IMR-90 (cell line): ENCODE measurements around the gene CFAP61. TPM values are rescaled to one million over a fixed set of nuclear protein-coding genes. Genes with fewer than 3 reads are reported as not detected.

Experiments used
- ATAC-seq: fragments of 200-7000 bp; cut with Tn5 transposase; 2 replicates; pipeline ENCODE4 v1.9.1; 2020; ENCODE audit warnings: low read depth, mild to moderate bottlenecking, moderate library complexity
- BruUV-seq: library from RNA; stranded (reverse); fragments of 400-500 nt; replicated peaks from 2 replicates; lab custom pipeline; 2021; lab: Mats Ljungman, UMichigan
- CTCF ChIA-PET: fragments of 300-600 bp; formaldehyde crosslinking; extraction: SDS; loops from one replicate; lab custom pipeline; 2021; ENCODE audit warnings: antibody characterized with exemption; lab: Yijun Ruan, JAX
- POLR2A ChIA-PET: fragments of 300-600 bp; sonication (Branson Sonifier 250); formaldehyde crosslinking; loops from one replicate; lab custom pipeline; 2022; ENCODE audit warnings: antibody characterized with exemption; ENCODE audit not compliant: unreplicated experiment; lab: Charles Lee
- DNase-seq: peaks from one replicate; pipeline ENCODE4 v3.0.0; 2013
- H2AFZ ChIP-seq: replicated peaks from 2 replicates; pipeline ENCODE3; 2013; ENCODE audit warnings: low read length, mild to moderate bottlenecking; ENCODE audit not compliant: poor library complexity
- H2AK5ac ChIP-seq: 2 replicates; pipeline ENCODE4 v1.6.1; 2013; ENCODE audit warnings: low read depth, low read length, inconsistent platforms
- H2AK9ac ChIP-seq: replicated peaks from 2 replicates; pipeline ENCODE3; 2013; ENCODE audit warnings: mild to moderate bottlenecking, low read depth, low read length, moderate library complexity; ENCODE audit not compliant: poor library complexity
- H2BK120ac ChIP-seq: 2 replicates; pipeline ENCODE4 v1.6.1; 2013; ENCODE audit warnings: low read depth, low read length, inconsistent platforms
- H2BK15ac ChIP-seq: 3 replicates; pipeline ENCODE4 v1.6.1; 2013; ENCODE audit warnings: low read depth, low read length, inconsistent platforms
- H2BK20ac ChIP-seq: 2 replicates; pipeline ENCODE4 v1.6.1; 2013; ENCODE audit warnings: low read depth, mild to moderate bottlenecking, inconsistent platforms, low read length, moderate library complexity
- H2BK5ac ChIP-seq: 2 replicates; pipeline ENCODE4 v1.6.1; 2013; ENCODE audit warnings: mild to moderate bottlenecking, low read depth, low read length, inconsistent platforms; ENCODE audit not compliant: poor library complexity, severe bottlenecking
- H3K14ac ChIP-seq: replicated peaks from 2 replicates; pipeline ENCODE4 v1.6.1; 2013; ENCODE audit warnings: low read depth, low read length, inconsistent platforms
- H3K18ac ChIP-seq: 2 replicates; pipeline ENCODE4 v1.6.1; 2013; ENCODE audit warnings: low read depth, low read length, control low read depth
- H3K23ac ChIP-seq: 2 replicates; pipeline ENCODE4 v1.6.1; 2013; ENCODE audit warnings: low read depth, low read length, inconsistent platforms
- H3K27ac ChIP-seq: 2 replicates; pipeline ENCODE4 v1.5.1; 2013; ENCODE audit warnings: mild to moderate bottlenecking, control low read depth, low read length; ENCODE audit not compliant: insufficient read depth
- H3K27me3 ChIP-seq: 2 replicates; pipeline ENCODE4 v1.6.1; 2013; ENCODE audit warnings: low read length; ENCODE audit not compliant: control insufficient read depth, insufficient read depth
- H3K36me3 ChIP-seq: 2 replicates; pipeline ENCODE4 v1.6.1; 2013; ENCODE audit warnings: low read length, mixed read lengths; ENCODE audit not compliant: control insufficient read depth, insufficient read depth
- H3K4ac ChIP-seq: 2 replicates; pipeline ENCODE4 v1.6.1; 2013; ENCODE audit warnings: low read depth, low read length, inconsistent platforms
- H3K4me1 ChIP-seq: 2 replicates; pipeline ENCODE4 v1.6.1; 2013; ENCODE audit warnings: low read length, mixed read lengths; ENCODE audit not compliant: control insufficient read depth, insufficient read depth
- H3K4me2 ChIP-seq: 2 replicates; pipeline ENCODE4 v1.6.1; 2013; ENCODE audit warnings: low read depth, mild to moderate bottlenecking, control low read depth, low read length, moderate library complexity
- H3K4me3 ChIP-seq: 2 replicates; pipeline ENCODE4 v1.5.1; 2013; ENCODE audit warnings: low read depth, mild to moderate bottlenecking, control low read depth, low read length, moderate library complexity; ENCODE audit not compliant: insufficient read depth
- H3K56ac ChIP-seq: 2 replicates; pipeline ENCODE4 v1.6.1; 2013; ENCODE audit warnings: low read length, inconsistent platforms; ENCODE audit not compliant: insufficient read depth; ENCODE audit errors: extremely low read depth
- H3K79me1 ChIP-seq, 2 experiments: 2 replicates each; pipeline ENCODE4 v1.6.1; 2013; ENCODE audit warnings: low read length in 2 of 2, inconsistent platforms in 1 of 2, low read depth in 1 of 2
- H3K9ac ChIP-seq: 2 replicates; pipeline ENCODE4 v1.6.1; 2013; ENCODE audit warnings: low read depth, low read length, control low read depth
- H3K9me1 ChIP-seq: 2 replicates; pipeline ENCODE4 v1.6.1; 2013; ENCODE audit warnings: low read length, inconsistent platforms; ENCODE audit not compliant: insufficient read depth
- H3K9me3 ChIP-seq: 2 replicates; pipeline ENCODE4 v1.6.1; 2013; ENCODE audit warnings: low read length; ENCODE audit not compliant: control insufficient read depth, insufficient read depth
- H4K20me1 ChIP-seq: 2 replicates; pipeline ENCODE4 v1.6.1; 2013; ENCODE audit warnings: low read length, inconsistent platforms; ENCODE audit not compliant: insufficient read depth
- H4K5ac ChIP-seq: 2 replicates; pipeline ENCODE4 v1.6.1; 2013; ENCODE audit warnings: mild to moderate bottlenecking, low read depth, low read length, control low read depth
- H4K8ac ChIP-seq, 2 experiments: 2 replicates each; pipeline ENCODE4 v1.6.1; 2013; ENCODE audit warnings: low read depth in 2 of 2, low read length in 2 of 2, control low read depth in 1 of 2, inconsistent platforms in 1 of 2
- H4K91ac ChIP-seq: 2 replicates; pipeline ENCODE4 v1.6.1; 2013; ENCODE audit warnings: low read depth, low read length, inconsistent platforms; ENCODE audit not compliant: insufficient read depth
- BHLHE40 ChIP-seq: fragments of 150-350 bp; IDR thresholded peaks from 2 replicates; pipeline ENCODE4 v1.6.1; 2016; ENCODE audit warnings: mild to moderate bottlenecking, low read depth, low read length
- CEBPB ChIP-seq: IDR thresholded peaks from 2 replicates; pipeline ENCODE4 v1.6.1; 2012; ENCODE audit warnings: low read depth, low read length, improper control_type of control experiment
- CHD1 ChIP-seq: IDR thresholded peaks from 2 replicates; pipeline ENCODE4 v1.6.1; 2012; ENCODE audit warnings: low read depth, low read length, improper control_type of control experiment
- CTCF ChIP-seq: conservative IDR thresholded peaks from 2 replicates; pipeline ENCODE4 v1.5.1; 2012; ENCODE audit warnings: mild to moderate bottlenecking, low read depth, low read length, improper control_type of control experiment
- FOS ChIP-seq: fragments of 150-350 bp; IDR thresholded peaks from 2 replicates; pipeline ENCODE4 v1.6.1; 2016; ENCODE audit warnings: low read depth, low read length
- MAFK ChIP-seq: IDR thresholded peaks from 2 replicates; pipeline ENCODE4 v1.6.1; 2012; ENCODE audit warnings: low read depth, low read length, improper control_type of control experiment
- MAZ ChIP-seq: IDR thresholded peaks from 2 replicates; pipeline ENCODE4 v1.6.1; 2012; ENCODE audit warnings: low read depth, mild to moderate bottlenecking, low read length, improper control_type of control experiment, moderate library complexity, borderline replicate concordance
- MXI1 ChIP-seq: IDR thresholded peaks from 2 replicates; pipeline ENCODE4 v1.6.1; 2012; ENCODE audit warnings: low read depth, mild to moderate bottlenecking, low read length, moderate library complexity, borderline replicate concordance
- NFE2L2 ChIP-seq: fragments of 150-350 bp; IDR thresholded peaks from 2 replicates; pipeline ENCODE4 v1.6.1; 2016; ENCODE audit warnings: low read depth, mild to moderate bottlenecking, low read length
- POLR2A ChIP-seq: IDR thresholded peaks from 2 replicates; pipeline ENCODE4 v1.6.1; 2012; ENCODE audit warnings: mild to moderate bottlenecking, low read depth, low read length
- RAD21 ChIP-seq: IDR thresholded peaks from 2 replicates; pipeline ENCODE4 v1.6.1; 2012; ENCODE audit warnings: low read length, improper control_type of control experiment
- RCOR1 ChIP-seq: IDR thresholded peaks from 2 replicates; pipeline ENCODE4 v1.6.1; 2012; ENCODE audit warnings: mild to moderate bottlenecking, low read length, improper control_type of control experiment; ENCODE audit not compliant: insufficient replicate concordance
- RFX5 ChIP-seq: IDR thresholded peaks from 2 replicates; pipeline ENCODE4 v1.8.0; 2012; ENCODE audit warnings: low read depth, mild to moderate bottlenecking, low read length, moderate library complexity
- SMC3 ChIP-seq: fragments of 150-350 bp; IDR thresholded peaks from 2 replicates; pipeline ENCODE4 v1.6.1; 2016; ENCODE audit warnings: low read depth, mild to moderate bottlenecking, antibody characterized with exemption, low read length, moderate library complexity
- USF2 ChIP-seq: fragments of 150-350 bp; IDR thresholded peaks from 2 replicates; pipeline ENCODE4 v1.6.1; 2017; ENCODE audit warnings: mild to moderate bottlenecking, antibody characterized with exemption, low read length, low read depth
- WGBS, 2 experiments: methylation state at CpG; one replicate each; pipeline versions ENCODE4 v1.1.5 to v1.1.7; 2013; ENCODE audit warnings: missing lambda C conversion rate in 2 of 2; ENCODE audit not compliant: insufficient read length in 1 of 2; ENCODE audit errors: extremely low coverage in 2 of 2; 5-methylcytosine and 5-hydroxymethylcytosine counted together
- dilution Hi-C: fragments of 300-500 bp; cut with HindIII; formaldehyde crosslinking; loops from one replicate; pipeline ENCODE4 v1.14.3; 2018; ENCODE audit warnings: low sequenced_read_pairs; ENCODE audit not compliant: unreplicated experiment
- in situ Hi-C: fragments of 300-500 bp; cut with MboI; formaldehyde crosslinking; loops from 3 replicates; pipeline ENCODE4 v1.14.3; 2019; ENCODE audit warnings: low sequenced_read_pairs, inconsistent platforms, mixed read lengths
- intact Hi-C: fragments of 100-400 bp; cut with micrococcal nuclease; formaldehyde crosslinking; loops from 2 replicates; pipeline ENCODE4 v1.10.0; 2022
- polyA plus RNA-seq, 3 experiments: library from polyadenylated mRNA; depleted of rRNA; stranded (reverse); fragments of >200 nt; gene quantifications; 2 replicates each; pipeline ENCODE4 v1.2.3, GENCODE V29; 2012; ENCODE audit warnings: low replicate concordance in 1 of 3
- total RNA-seq: library from RNA; depleted of rRNA; stranded (reverse); fragments of >200 nt; gene quantifications from 2 replicates; pipeline ENCODE4 v1.2.3, GENCODE V29; 2012
- TF ChIP-seq, protein P1 (sequence below): fragments of 150-350 bp; IDR thresholded peaks from 2 replicates; pipeline ENCODE4 v1.6.1; 2016; ENCODE audit warnings: low read depth, mild to moderate bottlenecking, low read length, moderate library complexity, borderline replicate concordance

Gene CFAP61
- total and polyA plus RNA-seq, 2 of the 4 experiments (the other 2 are of a cell fraction) = 0.07 TPM; not detected in 1

DNA sequence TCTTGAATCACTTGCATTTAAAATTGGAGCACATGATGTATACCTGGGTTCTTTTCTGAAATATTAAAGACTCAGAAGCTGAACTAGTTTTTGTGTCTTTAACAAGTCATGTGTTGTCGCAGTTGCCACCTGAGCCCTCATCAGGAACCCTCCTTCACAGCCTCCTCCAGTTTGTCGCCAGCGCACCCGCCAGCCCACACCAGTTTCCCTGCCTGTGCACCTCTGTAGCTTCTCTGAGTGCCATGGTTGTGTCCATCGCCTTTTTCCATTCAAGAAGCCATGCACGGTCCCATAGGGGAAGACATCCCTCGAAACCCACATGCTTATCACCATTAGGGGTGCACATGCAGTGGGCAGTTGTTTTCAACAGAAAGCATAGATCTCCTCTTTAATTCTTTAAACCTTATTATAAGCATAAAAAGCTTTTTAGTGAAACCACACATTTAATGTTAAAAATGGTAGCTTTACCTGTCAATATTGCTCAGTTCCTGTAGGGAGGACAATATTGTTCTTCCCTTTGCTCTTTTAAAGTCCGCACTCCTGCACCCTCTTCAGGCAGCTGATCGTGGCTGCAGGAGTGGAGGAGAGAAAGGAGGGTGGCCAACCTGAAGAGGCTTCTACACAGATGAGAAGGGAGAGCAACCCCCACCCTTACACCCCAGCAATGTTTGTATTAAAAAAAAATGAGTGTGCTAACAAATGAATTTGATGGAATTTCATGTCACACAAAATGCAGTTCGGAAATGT lies 121.9 kb downstream of the CFAP61 start:
- 73% methylated on average over 6 of the region's 10 CpGs; no CpG with 5 or more reads in 1 of the 2 experiments for WGBS, 2 experiments
- Histone ChIP-seq H3K36me3 (no peaks in the 10 kb centered on the region), H4K91ac (no peak overlapping the region), H3K4me2 (no peak overlapping the region), H3K4ac (no peak overlapping the region), H3K18ac (no peak overlapping the region), H3K4me3 (no peak overlapping the region), H2BK120ac (no peak overlapping the region), H3K9me3 (no peaks in the 10 kb centered on the region), H4K20me1 (no peaks in the 10 kb centered on the region), H4K8ac (no peak overlapping the region), H2AFZ (no peak overlapping the region), H2BK5ac (no peak overlapping the region), H3K23ac (no peak overlapping the region), H3K79me1 (no peaks in the 10 kb centered on the region), H2BK20ac (no peak overlapping the region), H3K9me1 (no peaks in the 10 kb centered on the region), H3K27me3 (no peaks in the 10 kb centered on the region), H2AK9ac (no peak overlapping the region), H3K4me1 (no peaks in the 10 kb centered on the region), H2BK15ac (no peak overlapping the region), H3K56ac (no peak overlapping the region), H3K27ac (no peak overlapping the region), H3K14ac (no peak overlapping the region), H4K5ac (no peak overlapping the region), H2AK5ac (no peak overlapping the region), H3K9ac (no peak overlapping the region)
- no TSS peak for BruUV-seq
- POLR2A ChIA-PET = no interaction called here
- intact Hi-C loops (no loop called here), in situ Hi-C loops (no loop called here), dilution Hi-C loops (no loop called here)
- CTCF ChIA-PET = no interaction called here
- TF ChIP-seq RCOR1 = no peak
- TF ChIP-seq MXI1 = no peak
- TF ChIP-seq, protein P1, sequence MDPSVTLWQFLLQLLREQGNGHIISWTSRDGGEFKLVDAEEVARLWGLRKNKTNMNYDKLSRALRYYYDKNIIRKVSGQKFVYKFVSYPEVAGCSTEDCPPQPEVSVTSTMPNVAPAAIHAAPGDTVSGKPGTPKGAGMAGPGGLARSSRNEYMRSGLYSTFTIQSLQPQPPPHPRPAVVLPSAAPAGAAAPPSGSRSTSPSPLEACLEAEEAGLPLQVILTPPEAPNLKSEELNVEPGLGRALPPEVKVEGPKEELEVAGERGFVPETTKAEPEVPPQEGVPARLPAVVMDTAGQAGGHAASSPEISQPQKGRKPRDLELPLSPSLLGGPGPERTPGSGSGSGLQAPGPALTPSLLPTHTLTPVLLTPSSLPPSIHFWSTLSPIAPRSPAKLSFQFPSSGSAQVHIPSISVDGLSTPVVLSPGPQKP = no peak
- TF ChIP-seq CHD1 = no peak
- TF ChIP-seq CEBPB = no peak
- TF ChIP-seq NFE2L2 = no peak
- no peak for TF ChIP-seq MAFK
- TF ChIP-seq FOS = no peak
- TF ChIP-seq RFX5 = no peak
- no peak for TF ChIP-seq USF2
- TF ChIP-seq BHLHE40 = no peak
- no peak for TF ChIP-seq RAD21
- TF ChIP-seq POLR2A = no peak
- no peak for TF ChIP-seq CTCF
- no peak for TF ChIP-seq MAZ
- no peak for TF ChIP-seq SMC3
- DNase-seq (no peak), ATAC-seq (no peak)
